HG02870 (cell line): Measurements from ENCODE around the gene ATXN2L.

ENCODE experiments used
- ATAC-seq: cut with Tn5 transposase; IDR thresholded peaks from one replicate; pipeline ENCODE4 v1.9.1; 2021; ENCODE audit warnings: mild to moderate bottlenecking, moderate library complexity; ENCODE audit not compliant: unreplicated experiment

The ATXN2L gene

DNA sequence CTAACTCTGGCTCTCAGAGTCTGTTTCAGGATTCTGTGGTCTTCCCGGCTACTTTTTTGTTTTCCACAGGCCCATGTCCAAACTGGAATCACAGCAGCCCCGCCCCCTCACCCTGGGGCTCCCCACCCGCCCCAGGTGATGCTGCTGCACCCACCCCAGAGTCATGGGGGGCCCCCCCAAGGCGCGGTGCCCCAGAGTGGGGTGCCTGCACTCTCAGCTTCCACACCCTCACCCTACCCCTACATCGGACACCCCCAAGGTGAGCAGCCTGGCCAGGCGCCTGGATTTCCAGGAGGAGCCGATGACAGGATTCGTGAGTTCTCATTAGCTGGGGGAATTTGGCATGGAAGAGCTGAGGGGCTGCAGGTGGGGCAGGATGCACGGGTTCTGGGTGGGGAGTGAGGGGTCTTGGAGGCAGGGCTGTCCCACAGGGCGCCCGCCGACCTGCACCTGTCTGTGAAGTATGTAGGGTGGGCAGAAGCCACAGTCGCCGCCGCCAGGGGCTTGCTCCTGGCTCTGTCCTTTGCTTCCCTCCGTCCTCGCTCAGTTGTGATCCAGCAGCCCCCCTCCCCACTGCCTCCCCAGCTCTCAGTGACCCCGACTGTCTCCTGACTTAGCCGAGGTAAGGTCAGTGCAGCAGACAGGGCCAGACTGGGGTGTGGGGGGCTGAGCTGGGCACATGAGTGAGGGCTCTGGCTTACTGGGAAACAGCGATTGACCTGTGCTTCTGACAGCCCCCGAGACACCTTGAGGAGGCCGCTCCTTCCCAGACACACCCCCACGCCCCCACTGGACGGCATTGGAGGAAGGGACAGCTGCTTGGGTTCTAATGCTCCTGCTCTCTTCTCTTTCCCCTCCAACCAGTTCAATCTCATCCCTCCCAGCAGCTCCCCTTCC, 13.3 kb downstream of the ATXN2L start:
- no peak for ATAC-seq

DNA sequence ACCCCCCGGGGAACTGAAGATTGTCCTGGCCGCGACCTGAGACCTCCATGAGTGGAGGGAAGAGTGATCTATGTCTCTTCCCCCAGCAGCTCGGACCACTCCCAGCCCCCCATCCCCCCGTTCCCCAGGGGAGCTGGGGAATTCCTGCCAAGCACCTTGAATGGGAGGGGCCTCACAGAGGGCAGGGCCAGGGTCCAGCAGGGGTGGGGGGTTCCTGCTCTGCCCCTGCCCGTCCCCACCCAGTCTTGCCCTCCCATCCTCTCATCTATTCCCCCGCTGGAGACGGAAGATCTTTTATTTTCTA, 13.9 kb downstream of the ATXN2L start:
- ATAC-seq: no peak

DNA sequence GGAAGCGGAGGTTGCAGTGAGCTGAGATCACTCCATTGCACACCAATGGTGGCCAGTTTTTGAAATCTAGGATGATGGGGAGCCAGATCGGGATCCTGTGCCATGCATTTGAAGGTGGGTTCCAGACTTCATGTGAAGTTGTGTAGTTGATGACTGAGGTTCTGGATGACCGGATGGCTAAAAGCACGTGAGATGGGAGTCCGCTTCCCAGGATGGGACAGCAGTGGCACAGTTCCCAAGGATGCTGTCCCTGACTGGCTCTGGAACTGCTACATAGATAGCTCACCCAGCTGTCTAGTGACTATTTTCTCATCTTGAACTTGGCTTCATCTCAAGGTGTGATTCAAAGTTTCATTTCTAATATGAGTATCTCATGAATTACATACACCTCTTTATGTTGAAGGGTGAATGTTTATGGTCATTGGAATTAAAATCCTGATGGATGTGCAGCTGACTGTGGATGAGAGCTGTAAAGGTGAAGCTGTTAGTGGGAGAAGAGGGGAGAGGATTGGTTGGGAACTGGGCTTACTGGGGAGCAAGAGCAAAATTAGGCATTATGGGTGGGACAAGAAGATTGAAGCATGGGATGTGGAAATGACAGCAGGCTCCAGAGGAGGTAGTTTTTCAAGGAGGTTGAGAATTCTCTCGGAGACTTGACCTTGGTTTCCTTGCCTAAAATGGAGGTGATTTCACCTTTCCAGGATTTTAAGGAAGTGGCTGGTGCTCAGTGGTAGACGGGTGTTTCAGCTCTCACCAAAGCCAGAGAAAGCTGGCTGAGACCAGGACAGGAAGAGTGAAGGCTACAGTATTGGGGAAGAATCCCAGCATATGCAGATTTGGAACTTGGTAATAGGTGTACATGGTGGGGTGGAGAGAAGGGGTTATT, 15.1 kb downstream of the ATXN2L start:
- no peak for ATAC-seq

DNA sequence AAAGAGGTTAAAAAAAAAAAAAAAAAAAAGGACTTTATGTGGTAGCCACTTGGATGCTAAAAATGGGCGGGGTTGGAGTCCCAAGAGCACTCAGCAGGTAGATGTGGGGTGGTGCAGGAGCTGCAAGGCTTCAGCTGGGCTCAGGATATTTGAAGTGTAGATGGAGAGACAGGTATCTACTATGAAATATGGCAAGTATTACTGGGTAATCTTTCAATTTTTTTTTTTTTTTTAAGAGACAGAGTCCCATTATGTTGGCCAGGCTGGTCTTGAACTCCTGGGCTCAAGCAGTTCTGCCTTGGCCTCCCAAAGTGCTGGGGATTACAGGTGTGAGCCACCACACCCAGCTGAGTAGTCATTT, 15.7 kb downstream of the ATXN2L start:
- no peak for ATAC-seq

- ATAC-seq: no peak
Observed at GRCh38 chr16:28839004-28839639, 16.3 kb downstream of the ATXN2L start.

DNA sequence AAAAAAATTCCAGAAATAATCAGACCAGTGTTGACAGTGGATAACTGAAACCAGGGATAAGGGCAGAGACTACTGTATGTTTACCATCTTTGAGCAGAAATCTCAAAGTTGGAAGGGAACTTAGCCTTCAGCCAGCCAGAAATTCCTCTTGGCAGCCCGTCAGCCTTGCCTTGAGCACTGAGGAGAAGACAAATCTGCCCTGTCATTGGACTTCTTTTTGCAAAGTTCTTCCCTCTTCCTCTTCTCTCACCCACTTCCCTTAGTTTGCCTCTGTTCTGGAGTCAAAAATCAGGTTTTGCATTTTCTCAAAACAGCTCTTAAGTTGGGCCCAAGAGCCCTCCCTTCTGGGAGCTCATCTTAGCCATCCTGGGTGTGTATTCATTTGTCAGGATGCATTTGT, 17.1 kb downstream of the ATXN2L start:
- no peak for ATAC-seq

DNA sequence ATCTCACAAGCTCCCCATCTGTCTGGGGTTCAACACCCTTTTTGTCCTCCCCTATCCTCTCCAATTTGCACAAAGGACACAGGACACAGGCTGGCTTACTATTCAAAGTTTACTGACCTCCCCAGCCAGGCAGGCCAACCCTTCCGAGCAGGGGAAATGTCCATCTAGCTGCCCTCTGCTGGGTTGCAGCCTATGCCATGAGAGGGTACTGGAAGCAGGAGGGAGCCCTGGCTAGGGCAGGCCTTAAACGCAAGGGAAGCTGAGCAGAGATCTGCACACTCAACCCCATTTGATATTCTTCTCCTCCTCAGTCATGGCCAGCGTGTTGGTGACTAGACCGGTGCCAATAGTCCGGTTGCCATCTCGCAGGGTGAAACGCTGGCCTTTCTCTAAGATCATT, 19.9 kb downstream of the ATXN2L start:
- ATAC-seq: no peak

- no peak for ATAC-seq
Observed at GRCh38 chr16:28843766-28844165, 21.0 kb downstream of the ATXN2L start.

GRCh38 chr16:28844226-28844885, 21.6 kb downstream of the ATXN2L start:
- no peak for ATAC-seq

DNA sequence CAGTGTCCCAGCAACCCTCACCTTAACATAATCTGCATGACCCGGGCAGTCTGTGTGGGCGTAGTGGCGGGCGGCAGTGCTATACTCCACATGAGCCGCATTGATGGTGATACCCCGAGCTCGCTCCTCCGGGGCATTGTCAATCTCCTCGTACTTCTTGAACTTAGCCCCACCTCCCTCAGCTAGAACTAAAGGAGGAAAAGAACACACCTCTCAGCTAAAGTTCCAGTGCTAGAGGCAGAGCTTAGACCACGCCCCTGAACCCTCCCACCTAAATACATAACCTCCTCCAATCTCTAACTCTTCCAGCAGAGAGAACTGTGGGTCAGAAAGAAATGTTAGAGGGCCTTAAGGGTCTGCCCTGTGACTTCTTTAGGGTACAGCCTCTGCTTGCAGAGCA, 22.5 kb downstream of the ATXN2L start:
- ATAC-seq: no peak

DNA sequence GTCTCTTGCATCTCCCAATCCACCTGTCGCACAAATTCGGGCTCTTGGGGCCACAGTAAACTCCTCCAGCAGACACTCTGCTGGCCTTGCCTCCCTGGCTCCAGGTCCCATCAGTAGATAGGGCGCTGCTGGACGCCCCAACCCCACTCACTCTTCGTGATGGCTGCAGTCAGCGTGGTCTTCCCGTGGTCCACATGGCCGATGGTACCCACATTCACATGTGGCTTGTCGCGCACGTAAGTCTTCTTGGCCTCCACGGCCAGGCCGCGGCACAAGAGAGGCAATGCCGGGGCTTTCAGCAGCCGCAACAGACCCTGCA, 22.9 kb downstream of the ATXN2L start:
- ATAC-seq: no peak

DNA sequence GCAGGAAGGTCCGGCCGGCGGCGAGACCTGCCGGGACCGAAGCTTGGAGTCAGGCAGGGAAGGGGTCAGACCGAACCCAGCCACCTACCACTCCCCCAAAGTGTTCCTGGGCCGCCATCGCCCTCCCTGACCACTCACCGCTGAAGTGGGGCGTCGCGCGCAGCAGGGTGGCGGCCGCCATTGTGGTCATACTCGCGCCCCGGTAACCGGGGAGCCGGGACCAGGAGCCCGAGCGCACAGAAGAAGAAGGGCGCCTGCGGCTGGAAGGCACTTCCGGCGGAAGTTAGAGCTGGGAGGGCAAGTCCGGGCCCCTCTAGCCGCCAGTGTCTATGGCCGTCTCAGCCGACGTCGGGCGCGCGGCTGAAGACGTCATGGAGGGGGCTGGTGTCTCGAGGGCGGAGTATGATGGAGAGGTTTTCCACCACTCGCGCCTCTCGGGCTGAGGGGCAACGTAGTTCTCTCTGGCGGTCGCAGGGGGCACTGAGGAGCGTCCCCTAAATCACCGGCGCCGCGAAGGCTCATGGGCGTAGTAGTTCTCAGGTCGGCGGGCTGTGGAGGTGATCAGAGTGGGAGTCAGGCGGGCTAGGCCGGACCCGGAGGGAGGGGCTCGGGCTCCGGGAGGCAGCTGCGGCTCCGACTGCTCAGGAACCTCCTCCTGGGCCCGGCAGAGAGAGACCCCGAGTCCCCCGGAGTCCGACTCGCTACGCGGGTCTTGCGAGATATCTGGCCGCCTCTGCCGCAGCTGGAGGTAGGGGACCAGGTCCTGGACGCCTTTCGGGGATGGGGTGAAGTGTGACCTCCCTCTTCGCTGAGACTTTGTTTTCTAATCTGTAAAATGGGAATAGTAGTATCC, 23.5 kb downstream of the ATXN2L start, which contains the start of gene TUFM:
Gene TUFM, minus strand, starts transcription at position 269 of the 853 bp plus-strand sequence. Its CDS starts 79 bp downstream, at position 190.
- peak; percentile 91 for ATAC-seq

DNA sequence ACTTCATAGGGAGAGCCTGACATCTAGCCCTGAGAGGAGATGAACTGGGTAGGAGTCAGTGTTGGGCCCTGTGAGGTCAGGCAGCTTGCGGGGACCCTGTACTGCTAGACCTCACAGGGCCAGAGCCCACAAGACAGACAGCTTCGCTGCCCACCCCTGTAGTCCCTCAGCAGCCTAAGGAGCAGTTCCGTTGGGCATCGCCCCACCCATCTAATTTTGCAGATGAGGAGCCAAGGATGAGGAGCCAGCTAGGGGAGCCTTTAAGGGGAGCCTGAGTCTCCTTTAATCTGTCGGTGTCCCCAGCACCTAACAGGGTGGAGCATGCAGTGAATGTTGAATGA, 24.1 kb downstream of the ATXN2L start:
- no peak for ATAC-seq

GRCh38 chr16:28858421-28858820, 35.6 kb downstream of the ATXN2L start:
- ATAC-seq: no peak

DNA sequence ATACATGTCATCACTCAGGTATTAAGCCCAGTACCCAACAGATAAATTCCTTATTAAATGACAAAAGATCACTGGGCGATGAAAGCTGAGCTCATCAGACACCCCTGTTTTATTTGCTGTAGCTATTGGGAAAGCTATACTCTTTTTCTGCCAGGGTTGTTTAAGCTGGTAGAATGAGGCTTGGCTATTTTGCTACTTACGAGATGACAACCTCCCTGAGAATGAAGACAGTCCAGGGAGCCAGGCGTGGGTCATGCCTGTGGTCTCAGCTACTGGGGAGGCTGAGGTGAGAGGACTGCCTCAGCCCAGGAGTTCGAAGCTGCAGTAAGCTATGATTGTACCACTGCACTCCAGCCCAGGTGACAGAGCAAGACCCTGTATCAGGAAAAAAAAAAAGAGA, 36.5 kb downstream of the ATXN2L start:
- no peak for ATAC-seq

- no peak for ATAC-seq
Observed at GRCh38 chr16:28863929-28864793, 41.4 kb downstream of the ATXN2L start.

GRCh38 chr16:28865001-28865688, 42.3 kb downstream of the ATXN2L start:
- no peak for ATAC-seq

DNA sequence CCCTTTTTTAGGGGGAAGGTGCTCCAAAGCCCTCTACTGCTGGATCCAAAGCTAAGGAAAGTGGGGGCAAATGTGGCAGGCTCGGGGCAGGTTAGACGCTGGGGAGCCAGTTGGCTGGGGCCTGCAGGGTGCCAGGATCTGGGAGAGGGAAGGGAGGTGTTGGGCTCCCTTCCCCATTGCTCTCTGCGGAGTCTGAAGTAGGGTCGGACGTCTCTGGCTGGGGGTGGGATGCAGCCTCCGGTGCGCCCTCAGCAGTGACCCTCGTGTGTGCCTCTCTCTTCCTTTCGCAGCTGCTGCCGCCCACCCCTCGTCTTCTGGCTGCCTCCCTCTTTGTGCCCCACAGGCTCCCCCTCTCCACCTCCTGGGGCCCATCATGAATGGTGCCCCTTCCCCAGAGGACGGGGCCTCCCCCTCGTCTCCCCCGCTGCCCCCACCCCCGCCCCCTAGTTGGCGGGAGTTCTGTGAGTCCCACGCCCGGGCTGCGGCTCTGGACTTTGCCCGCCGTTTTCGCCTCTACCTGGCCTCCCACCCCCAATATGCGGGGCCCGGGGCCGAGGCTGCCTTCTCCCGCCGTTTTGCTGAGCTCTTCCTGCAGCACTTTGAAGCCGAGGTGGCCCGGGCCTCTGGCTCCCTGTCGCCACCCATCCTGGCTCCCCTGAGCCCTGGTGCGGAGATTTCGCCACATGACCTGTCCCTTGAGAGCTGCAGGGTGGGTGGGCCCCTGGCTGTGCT, 43.1 kb downstream of the ATXN2L start:
- ATAC-seq: no peak
